HepG2 (cell line): ENCODE measurements around the gene HOXD4. TPM values are rescaled to one million over a fixed set of nuclear protein-coding genes. Genes with fewer than 3 reads are reported as not detected.

Experiments
- ATAC-seq: fragments of 200-7000 bp; cut with Tn5 transposase; 3 replicates; pipeline ENCODE4 v1.9.1; 2020; ENCODE audit warnings: mild to moderate bottlenecking, moderate library complexity
- BruUV-seq: library from RNA; stranded (reverse); fragments of 400-500 nt; replicated peaks from 2 replicates; lab custom pipeline; 2021; lab: Mats Ljungman, UMichigan
- CTCF ChIA-PET: fragments of 300-600 bp; formaldehyde crosslinking; extraction: SDS; loops from one replicate; lab custom pipeline; 2021; ENCODE audit warnings: low total read pairs, inconsistent platforms, low intra/inter-chr PET ratio; lab: Yijun Ruan, JAX
- POLR2A ChIA-PET: fragments of 350-600 bp; sonication (Branson Sonifier 250); formaldehyde crosslinking; loops from one replicate; lab custom pipeline; 2020; ENCODE audit warnings: antibody characterized with exemption, inconsistent platforms; lab: Yijun Ruan, JAX
- DNase-seq: peaks from one replicate; pipeline ENCODE4 v3.0.0-alpha.2; 2015; ENCODE audit warnings: low spot score
- FAIRE-seq: peaks from 3 replicates; lab custom pipeline; 2011; peaks lifted over from hg19 to GRCh38; lab: Jason Lieb, UNC
- H2AFZ ChIP-seq: one replicate; pipeline ENCODE4 v1.6.1; 2011; ENCODE audit warnings: low read length, inconsistent platforms
- H3K27ac ChIP-seq: fragments of 300-600 bp; 3 replicates; pipeline ENCODE4 v1.8.0; 2011; ENCODE audit warnings: mixed run types, mild to moderate bottlenecking, mixed read lengths, low read length, inconsistent platforms; ENCODE audit not compliant: insufficient read depth; ENCODE audit errors: extremely low read length
- H3K27me3 ChIP-seq, 2 experiments: fragments of 200-600 bp in 1 of 2; 2 replicates in 1 of 2; 3 replicates in 1 of 2; pipeline versions ENCODE4 v1.6.0 to v1.8.0; 2011; ENCODE audit warnings: low read length in 2 of 2, mild to moderate bottlenecking in 2 of 2, moderate library complexity in 2 of 2, inconsistent platforms in 1 of 2; ENCODE audit not compliant: insufficient read depth in 2 of 2, control insufficient read depth in 1 of 2
- H3K36me3 ChIP-seq, 2 experiments: fragments of 200-600 bp in 1 of 2; replicated peaks in 1 of 2; 2 replicates in 1 of 2; 3 replicates in 1 of 2; pipeline versions ENCODE4 v1.5.1 to v1.8.0; 2011; ENCODE audit warnings: low read length in 2 of 2, inconsistent platforms in 1 of 2; ENCODE audit not compliant: insufficient read depth in 2 of 2, control insufficient read depth in 1 of 2
- H3K4me1 ChIP-seq: 2 replicates; pipeline ENCODE4 v1.5.1; 2012; ENCODE audit warnings: low read length, inconsistent platforms; ENCODE audit not compliant: insufficient read depth
- H3K4me2 ChIP-seq: 2 replicates; pipeline ENCODE4 v1.6.0; 2011; ENCODE audit warnings: low read depth, low read length, inconsistent platforms
- H3K4me3 ChIP-seq, 3 experiments: fragments of 200-600 bp in 1 of 3; sonication (generic), shearing (Covaris generic) in 1 of 3; replicated peaks in 1 of 3; 2 replicates each; pipeline ENCODE4 v1.5.1; 2011 to 2016; ENCODE audit warnings: low read length in 3 of 3, inconsistent platforms in 2 of 3, low read depth in 2 of 3, mild to moderate bottlenecking in 2 of 3, control low read depth in 1 of 3, mixed read lengths in 1 of 3; ENCODE audit not compliant: insufficient read depth in 1 of 3
- H3K79me2 ChIP-seq: one replicate; pipeline ENCODE4 v1.6.1; 2011; ENCODE audit warnings: low read length, inconsistent platforms; ENCODE audit not compliant: insufficient read depth
- H3K9ac ChIP-seq: 2 replicates; pipeline ENCODE4 v1.6.0; 2011; ENCODE audit warnings: mild to moderate bottlenecking, low read depth, low read length, inconsistent platforms; ENCODE audit not compliant: insufficient read depth
- H3K9me3 ChIP-seq: 2 replicates; pipeline ENCODE4 v1.5.1; 2012; ENCODE audit warnings: mild to moderate bottlenecking, low read length
- H4K20me1 ChIP-seq: 2 replicates; pipeline ENCODE4 v1.6.0; 2011; ENCODE audit warnings: inconsistent platforms, mild to moderate bottlenecking, low read length, moderate library complexity; ENCODE audit not compliant: insufficient read depth
- ARID2 ChIP-seq: sonication (generic); formaldehyde crosslinking; IDR thresholded peaks from 2 replicates; pipeline ENCODE4 v1.8.1; 2022; ENCODE audit warnings: mild to moderate bottlenecking, missing genetic modification reagents, borderline replicate concordance
- CBFB ChIP-seq: sonication (generic); formaldehyde crosslinking; IDR thresholded peaks from 2 replicates; pipeline ENCODE4 v1.4.0; 2020; ENCODE audit warnings: missing genetic modification reagents
- CHD2 ChIP-seq: IDR thresholded peaks from 2 replicates; pipeline ENCODE4 v1.6.1; 2011; ENCODE audit warnings: low read depth, low read length, improper control_type of control experiment
- EHMT2 ChIP-seq: fragments of 200-600 bp; sonication (generic); IDR thresholded peaks from 2 replicates; pipeline ENCODE4 v1.7.0; 2017; ENCODE audit warnings: antibody characterized with exemption, low read depth, low read length, borderline replicate concordance
- ERF ChIP-seq: IDR thresholded peaks from 2 replicates; pipeline ENCODE4 v1.6.1; 2018; ENCODE audit warnings: missing biosample characterization, missing genetic modification reagents
- HDAC1 ChIP-seq: sonication (generic); formaldehyde crosslinking; IDR thresholded peaks from 2 replicates; pipeline ENCODE4 v1.5.1; 2020; ENCODE audit warnings: mild to moderate bottlenecking, missing genetic modification reagents
- KDM3A ChIP-seq: IDR thresholded peaks from 2 replicates; pipeline ENCODE4 v1.6.1; 2018; ENCODE audit warnings: low read depth, missing compliant biosample characterization
- MZF1 ChIP-seq: sonication (generic); formaldehyde crosslinking; IDR thresholded peaks from 2 replicates; pipeline ENCODE4 v1.8.1; 2023; ENCODE audit warnings: mild to moderate bottlenecking, missing genetic modification reagents, borderline replicate concordance
- NPAS2 ChIP-seq: sonication (generic); formaldehyde crosslinking; IDR thresholded peaks from 2 replicates; pipeline ENCODE4 v1.8.0; 2022; ENCODE audit warnings: mild to moderate bottlenecking, missing genetic modification reagents, borderline replicate concordance
- SRY ChIP-seq: sonication (generic); formaldehyde crosslinking; IDR thresholded peaks from 2 replicates; pipeline ENCODE4 v1.8.0; 2022; ENCODE audit warnings: mild to moderate bottlenecking, missing genetic modification reagents
- ZNF251 ChIP-seq: sonication (generic); formaldehyde crosslinking; IDR thresholded peaks from 2 replicates; pipeline ENCODE4 v1.9.0; 2021; ENCODE audit warnings: mild to moderate bottlenecking, missing genetic modification reagents
- ZNF263 ChIP-seq: sonication (generic); formaldehyde crosslinking; IDR thresholded peaks from 2 replicates; pipeline ENCODE4 v1.4.0; 2020; ENCODE audit warnings: missing genetic modification reagents
- ZNF414 ChIP-seq: sonication (generic); formaldehyde crosslinking; IDR thresholded peaks from 2 replicates; pipeline ENCODE4 v1.5.0; 2020; ENCODE audit warnings: missing genetic modification reagents
- ZNF652 ChIP-seq: IDR thresholded peaks from 2 replicates; pipeline ENCODE4 v1.6.1; 2016; ENCODE audit warnings: low read depth, borderline replicate concordance
- ZNF672 ChIP-seq: sonication (generic); formaldehyde crosslinking; IDR thresholded peaks from 2 replicates; pipeline ENCODE4 v1.8.1; 2022; ENCODE audit warnings: missing genetic modification reagents
- ZNF766 ChIP-seq: sonication (generic); formaldehyde crosslinking; IDR thresholded peaks from 2 replicates; pipeline ENCODE4 v1.5.0; 2020; ENCODE audit warnings: missing genetic modification reagents, borderline replicate concordance
- in situ Hi-C: cut with HindIII; loops from 2 replicates; pipeline ENCODE4 v1.10.0; 2017; ENCODE audit warnings: low pct_unique_long_range_greater_than_20kb; ENCODE audit not compliant: extremely low pct_ligation_motif_present
- intact Hi-C: fragments of 100-400 bp; cut with micrococcal nuclease; formaldehyde crosslinking; loops from one replicate; pipeline ENCODE4 v1.10.0; 2022; ENCODE audit not compliant: unreplicated experiment
- polyA plus RNA-seq, 8 experiments: library from polyadenylated mRNA; depleted of rRNA in 3 of 8; stranded (reverse) in 7 of 8; unstranded in 1 of 8; fragments of >200 nt; fragmentation: Illumina TruSeq in 4 of 8; extraction: Trizol in 4 of 8; gene quantifications; 2 replicates each; pipeline versions ENCODE4 v1.2.1 to v1.2.3, GENCODE V29; 2011 to 2016; ENCODE audit warnings: low read depth in 4 of 8, missing spikeins in 1 of 8, mixed read lengths in 1 of 8; ENCODE audit not compliant: insufficient read depth in 1 of 8
- total RNA-seq, 5 experiments: library from RNA; depleted of rRNA; stranded (reverse); fragments of >200 nt; fragmentation: Illumina TruSeq; extraction: Trizol; gene quantifications; 2 replicates each; pipeline ENCODE4 v1.2.3, GENCODE V29; 2016; ENCODE audit warnings: low read depth in 1 of 5

HOXD4 gene
- total and polyA plus RNA-seq, 2 of the 13 experiments (the other 11 are each of a cell fraction or from before 2014, with no cell fraction given), result not detected

GRCh38 chr2:176133389-176133788 is 18.0 kb upstream of the HOXD4 start:
- no peak overlapping the region for H3K4me3 ChIP-seq
- intact Hi-C loops, result no loop called here
- H4K20me1 ChIP-seq, result no peaks in the 10 kb centered on the region
- no peaks in the 10 kb centered on the region for H3K4me1 ChIP-seq
- H2AFZ ChIP-seq, result no peak overlapping the region
- no peak for DNase-seq
- H3K4me2 ChIP-seq, result no peak overlapping the region
- peaks cover 9 to 87% of the 10 kb centered on the region in 2 experiments for H3K27me3 ChIP-seq
- H3K36me3 ChIP-seq, result no peaks in the 10 kb centered on the region
- POLR2A ChIA-PET, result no interaction called here
- no peak for TF ChIP-seq EHMT2
- no peak for TF ChIP-seq ZNF263
- TF ChIP-seq CBFB (CRISPR knock-in tag), result no peak
- no peak for TF ChIP-seq ZNF414
- no peak for TF ChIP-seq NPAS2 (CRISPR knock-in tag)
- TF ChIP-seq ARID2 (CRISPR knock-in tag), result no peak
- TF ChIP-seq ZNF251 (CRISPR knock-in tag), result no peak
- no peak for TF ChIP-seq SRY (CRISPR knock-in tag)
- TF ChIP-seq KDM3A (CRISPR knock-in tag), result no peak
- no peak for TF ChIP-seq ZNF652
- no peak for TF ChIP-seq MZF1 (CRISPR knock-in tag)
- TF ChIP-seq ZNF766, result no peak
- no peak for TF ChIP-seq HDAC1 (CRISPR knock-in tag)
- TF ChIP-seq CHD2, result no peak
- no peak for TF ChIP-seq ZNF672 (CRISPR knock-in tag)
- TF ChIP-seq ERF (CRISPR knock-in tag), result no peak
- TF ChIP-seq, all 625 proteins: peak for 0
- in situ Hi-C loops, result no loop called here
- Histone ChIP-seq H3K27ac (no peak overlapping the region), H3K9me3 (no peaks in the 10 kb centered on the region), H3K9ac (no peak overlapping the region), H3K79me2 (no peaks in the 10 kb centered on the region)
- ATAC-seq (no peak), FAIRE-seq (no peak)
- no TSS peak for BruUV-seq
- CTCF ChIA-PET, result no interaction called here
